A673 (cell line): Measurements from ENCODE around the gene OR2F1. TPM values are rescaled to one million over a fixed set of nuclear protein-coding genes. Genes with fewer than 3 reads are reported as not detected.

ENCODE experiments used
- BruUV-seq: library from RNA; stranded (reverse); fragments of 400-500 nt; replicated peaks from 2 replicates; lab custom pipeline; 2021; lab: Mats Ljungman, UMichigan
- CTCF ChIA-PET: fragments of 300-600 bp; sonication (Branson Sonifier 250); formaldehyde crosslinking; loops from one replicate; lab custom pipeline; 2022; ENCODE audit warnings: antibody characterized with exemption; lab: Charles Lee
- POLR2A ChIA-PET: fragments of 300-600 bp; sonication (Branson Sonifier 250); formaldehyde crosslinking; loops from one replicate; lab custom pipeline; 2022; ENCODE audit warnings: antibody characterized with exemption; ENCODE audit not compliant: low non-redundant PET; lab: Charles Lee
- DNase-seq: peaks from one replicate; pipeline ENCODE4 v3.0.0-alpha.2; 2015; ENCODE audit warnings: low spot score
- H3K27ac ChIP-seq: fragments of 200-600 bp; sonication (generic); 2 replicates; pipeline ENCODE4 v1.5.1; 2016; ENCODE audit warnings: mixed run types, low read depth, mild to moderate bottlenecking, mixed read lengths, antibody characterized with exemption, low read length; ENCODE audit not compliant: poor library complexity, severe bottlenecking
- H3K27me3 ChIP-seq: fragments of 200-600 bp; sonication (generic); replicated peaks from 2 replicates; pipeline ENCODE4 v1.6.1; 2017; ENCODE audit warnings: mixed run types, low read depth, mild to moderate bottlenecking, mixed read lengths, antibody characterized with exemption, low read length; ENCODE audit not compliant: insufficient read depth, poor library complexity
- H3K36me3 ChIP-seq: fragments of 200-600 bp; sonication (generic); 2 replicates; pipeline ENCODE4 v1.6.1; 2016; ENCODE audit warnings: mixed run types, mild to moderate bottlenecking, mixed read lengths, antibody characterized with exemption, low read length; ENCODE audit not compliant: insufficient read depth, poor library complexity, severe bottlenecking
- H3K4me1 ChIP-seq: fragments of 200-600 bp; sonication (generic); 2 replicates; pipeline ENCODE4 v1.6.1; 2017; ENCODE audit warnings: mixed run types, mild to moderate bottlenecking, mixed read lengths, antibody characterized with exemption, low read length; ENCODE audit not compliant: insufficient read depth, poor library complexity, severe bottlenecking
- H3K4me3 ChIP-seq: fragments of 200-600 bp; sonication (generic); 2 replicates; pipeline ENCODE4 v1.5.1; 2016; ENCODE audit warnings: low read depth, mixed run types, mild to moderate bottlenecking, mixed read lengths, low read length; ENCODE audit not compliant: poor library complexity, severe bottlenecking
- H3K9me3 ChIP-seq: fragments of 200-600 bp; sonication (generic); 2 replicates; pipeline ENCODE4 v1.6.1; 2016; ENCODE audit warnings: mixed run types, low read depth, mild to moderate bottlenecking, mixed read lengths, antibody characterized with exemption, low read length; ENCODE audit not compliant: poor library complexity, severe bottlenecking
- CTCF ChIP-seq: fragments of 300-800, 200-600 bp; sonication (generic); conservative IDR thresholded peaks from 2 replicates; pipeline ENCODE4 v1.5.1; 2017; ENCODE audit warnings: low read depth, mild to moderate bottlenecking, antibody characterized with exemption, low read length, moderate library complexity, mixed read lengths
- EZH2 ChIP-seq: fragments of 200-600 bp; sonication (generic); IDR thresholded peaks from 2 replicates; pipeline ENCODE4 v1.6.1; 2017; ENCODE audit warnings: borderline replicate concordance, low read depth, mild to moderate bottlenecking, mixed read lengths, antibody characterized with exemption, low read length; ENCODE audit not compliant: poor library complexity, severe bottlenecking
- intact Hi-C: fragments of 100-400 bp; cut with micrococcal nuclease; formaldehyde crosslinking; loops from one replicate; pipeline ENCODE4 v1.10.0; 2022; ENCODE audit not compliant: unreplicated experiment
- total RNA-seq: library from RNA; stranded (reverse); gene quantifications from 2 replicates; pipeline ENCODE4 v1.2.3, GENCODE V29; 2021

OR2F1 gene
- total RNA-seq, 1 experiment from 2014 or later = not detected

DNA sequence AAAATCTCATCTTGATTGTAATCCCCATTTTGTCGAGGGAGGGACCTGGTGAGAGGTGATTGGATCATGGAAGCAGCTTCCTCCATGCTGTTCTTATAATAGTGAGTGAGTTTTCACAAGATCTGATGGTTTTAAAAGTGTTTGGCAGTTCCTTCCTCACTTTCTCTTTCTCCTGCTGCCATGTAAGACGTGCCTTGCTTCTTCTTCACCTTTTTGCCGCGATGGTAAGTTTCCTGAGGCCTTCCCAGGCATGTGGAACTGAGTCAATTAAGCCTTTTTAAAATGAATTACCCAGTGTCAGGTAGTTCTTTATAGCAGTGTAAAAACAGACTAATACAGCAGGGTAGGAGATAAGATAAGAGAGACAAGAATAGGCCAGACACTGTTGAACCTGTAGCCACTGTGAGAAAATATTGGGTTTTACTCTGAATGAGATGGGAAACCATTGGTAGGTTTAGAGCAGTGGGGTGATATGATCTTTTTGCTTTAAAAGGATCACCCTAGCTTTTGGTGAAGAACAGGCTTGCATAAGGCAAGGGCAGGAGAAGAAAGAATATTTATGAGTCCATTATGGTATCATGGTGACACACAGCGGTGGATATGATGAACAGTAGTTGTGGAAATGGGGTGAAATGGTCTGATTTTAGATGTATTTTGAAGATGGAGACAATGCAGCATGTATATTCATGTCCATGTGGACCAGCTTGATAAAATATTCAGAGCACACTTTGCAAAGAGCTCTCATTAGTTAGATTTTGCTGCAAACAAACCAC is 57.0 kb downstream of the OR2F1 start:
- POLR2A ChIA-PET = no interaction called here
- peaks cover 4% of the 10 kb centered on the region for H3K9me3 ChIP-seq
- TF ChIP-seq CTCF (no peak), EZH2 (no peak)
- H3K36me3 ChIP-seq = no peaks in the 10 kb centered on the region
- BruUV-seq = no TSS peak
- H3K27ac ChIP-seq = no peak overlapping the region
- intact Hi-C loops = no loop called here
- H3K4me3 ChIP-seq = no peak overlapping the region
- no peaks in the 10 kb centered on the region for H3K27me3 ChIP-seq
- DNase-seq = no peak
- no peaks in the 10 kb centered on the region for H3K4me1 ChIP-seq
- CTCF ChIA-PET = no interaction called here

Other genes starting within 250 kb of the OR2F1 start
- 0.17 TPM in 1 of 2 replicates, not detected in the other for gene CTAGE6, start 197.1 kb upstream of the OR2F1 start, total RNA-seq
- gene TCAF1, start 52.7 kb upstream of the OR2F1 start, total RNA-seq = 38.6 and 44.5 TPM in 2 replicates
- gene OR2F2, start 19.6 kb upstream of the OR2F1 start, total RNA-seq = not detected in 2 replicates
- gene OR6B1, start 45.5 kb downstream of the OR2F1 start, total RNA-seq = not detected in 2 replicates
- not detected in 2 replicates for gene OR2A5, start 94.1 kb downstream of the OR2F1 start, total RNA-seq
- gene OR2A25, start 115.0 kb downstream of the OR2F1 start, total RNA-seq = not detected in 2 replicates
- not detected in 2 replicates for gene OR2A12, start 131.4 kb downstream of the OR2F1 start, total RNA-seq
- gene OR2A2, start 154.7 kb downstream of the OR2F1 start, total RNA-seq = not detected in 2 replicates
- not detected in 2 replicates for gene OR2A14, start 168.3 kb downstream of the OR2F1 start, total RNA-seq
- not detected in 2 replicates for gene CTAGE4, start 228.6 kb downstream of the OR2F1 start, total RNA-seq
- gene ARHGEF35, start 241.0 kb downstream of the OR2F1 start, total RNA-seq = 3.5 and 4.6 TPM in 2 replicates